Measurements from ENCODE around the gene MRPL2.

The MRPL2 gene

GRCh38 chr6:43105538-43106222, 46.4 kb upstream of the MRPL2 start:
- no peak for TF ChIP-seq ZNF292 (tag by site-specific recombination; IDR thresholded peaks at IDR 0.05; ENCODE audit: borderline replicate concordance, low read depth)
- peak; percentile 43; the same call in 1 of the 2 replicates for TF ChIP-seq ZNF600 (tag by site-specific recombination; IDR thresholded peaks at IDR 0.05)
- TF ChIP-seq ZNF558 (tag by site-specific recombination; IDR thresholded peaks at IDR 0.05), result no peak
- no peaks in the 10 kb centered on the region for H3K9me3 ChIP-seq (ENCODE audit: control insufficient read depth, insufficient read depth, low read depth, low read length)
- H3K27ac ChIP-seq (ENCODE audit: extremely low read depth, low read depth, low read length), result no peak overlapping the region
- POLR2A ChIA-PET, result no interaction called here
- peaks cover 11% of the 10 kb centered on the region for H3K4me1 ChIP-seq (ENCODE audit: control insufficient read depth, insufficient read depth, low read length)
- no peak overlapping the region for H3K4me3 ChIP-seq (ENCODE audit: low read depth, low read length)
- CTCF ChIA-PET, result interaction anchor here (0.6 kb wide), 2 partner anchors 83 to 110 kb away, joined by 3 read pairs; no protein-coding TSS in a partner anchor
- no peaks in the 10 kb centered on the region for H3K36me3 ChIP-seq (ENCODE audit: control insufficient read depth in 2 of 2, insufficient read depth in 1 of 2, low read length in 2 of 2)

DNA sequence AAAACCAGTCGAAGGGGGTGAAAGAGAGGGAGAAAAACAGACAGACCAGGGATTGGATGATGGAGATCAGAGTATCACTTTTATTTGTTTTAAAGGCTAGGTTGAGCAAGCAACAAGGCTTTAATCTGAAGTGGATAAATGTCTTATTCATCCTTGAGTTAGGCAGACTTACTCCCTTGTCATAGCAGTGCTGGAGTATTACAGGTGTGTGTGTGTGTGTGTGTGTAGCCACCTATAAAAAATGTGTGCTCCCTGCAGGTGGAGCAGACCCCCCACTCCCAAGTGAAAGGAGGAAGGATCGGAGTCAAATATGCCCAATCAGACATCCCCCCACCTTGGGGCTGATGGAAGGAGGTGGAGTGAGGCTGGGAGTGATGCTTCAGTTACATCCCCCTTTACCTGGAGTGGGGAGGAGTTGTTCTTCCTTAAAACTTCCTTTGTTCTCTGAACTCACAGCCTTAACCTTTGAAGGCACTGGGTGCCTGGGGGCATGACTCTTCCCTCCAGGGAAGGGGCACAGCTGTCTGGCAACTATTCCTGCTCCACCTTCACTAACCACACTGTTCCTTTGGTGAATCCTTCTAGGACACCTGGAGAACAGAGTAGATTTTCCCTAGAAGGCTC, 44.1 kb upstream of the MRPL2 start:
- H3K4me1 ChIP-seq (ENCODE audit: control insufficient read depth, insufficient read depth, low read length), result peaks cover 11% of the 10 kb centered on the region
- H3K27ac ChIP-seq (ENCODE audit: extremely low read depth, low read depth, low read length), result no peak overlapping the region
- no peak overlapping the region for H3K4me3 ChIP-seq (ENCODE audit: low read depth, low read length)
- H3K36me3 ChIP-seq (ENCODE audit: control insufficient read depth in 2 of 2, insufficient read depth in 1 of 2, low read length in 2 of 2), result no peaks in the 10 kb centered on the region
- no peaks in the 10 kb centered on the region for H3K9me3 ChIP-seq (ENCODE audit: control insufficient read depth, insufficient read depth, low read depth, low read length)
- ChIA-PET POLR2A (no interaction called here), CTCF (interaction anchor here (1.3 kb wide), 1 partner anchor 39 kb away, joined by 4 read pairs; no protein-coding TSS in a partner anchor)
- no peak for TF ChIP-seq ZNF621 (tag by site-specific recombination; IDR thresholded peaks at IDR 0.05)
- TF ChIP-seq ZSCAN4 (tag by site-specific recombination; IDR thresholded peaks at IDR 0.05), result peak; percentile 18; the same call in 1 of the 2 replicates
- TF ChIP-seq ZEB2 (tag by site-specific recombination; IDR thresholded peaks at IDR 0.05), result peak; percentile 26; the same call in 1 of the 2 replicates
- no peak for TF ChIP-seq ZNF76 (tag by site-specific recombination; IDR thresholded peaks at IDR 0.05; ENCODE audit: borderline replicate concordance, low read depth)

DNA sequence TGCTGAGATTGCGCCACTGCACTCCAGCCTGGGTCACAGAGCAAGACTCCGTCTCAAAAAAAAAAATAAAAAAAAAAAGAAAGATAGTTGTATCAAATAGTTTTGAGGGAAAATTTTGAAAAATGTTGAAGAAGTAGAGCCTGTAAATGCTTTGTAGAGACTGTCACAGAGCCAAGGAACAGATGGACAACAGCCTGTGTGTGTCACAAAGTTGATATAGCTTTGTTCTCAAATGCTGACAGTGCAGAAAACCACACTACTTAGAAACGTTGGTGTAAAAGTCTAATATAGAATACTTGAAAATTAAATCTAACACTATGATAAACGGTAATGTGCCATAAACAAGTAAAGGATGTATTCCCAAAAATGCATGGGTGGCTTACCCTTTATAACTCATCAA, 42.3 kb upstream of the MRPL2 start:
- Histone ChIP-seq H3K27ac (ENCODE audit: extremely low read depth, low read depth, low read length) (no peak overlapping the region), H3K9me3 (ENCODE audit: control insufficient read depth, insufficient read depth, low read depth, low read length) (no peaks in the 10 kb centered on the region), H3K4me3 (ENCODE audit: low read depth, low read length) (no peak overlapping the region), H3K36me3 (ENCODE audit: control insufficient read depth in 2 of 2, insufficient read depth in 1 of 2, low read length in 2 of 2) (no peaks in the 10 kb centered on the region), H3K4me1 (ENCODE audit: control insufficient read depth, insufficient read depth, low read length) (peaks cover 25% of the 10 kb centered on the region)
- ChIA-PET POLR2A (interaction anchor here (0.7 kb wide), 1 partner anchor 181 kb away, joined by 4 read pairs; no protein-coding TSS in a partner anchor), CTCF (interaction anchor here (1.6 kb wide), 1 partner anchor 24 kb away, joined by 3 read pairs; no protein-coding TSS in a partner anchor)
- TF ChIP-seq, protein P1, sequence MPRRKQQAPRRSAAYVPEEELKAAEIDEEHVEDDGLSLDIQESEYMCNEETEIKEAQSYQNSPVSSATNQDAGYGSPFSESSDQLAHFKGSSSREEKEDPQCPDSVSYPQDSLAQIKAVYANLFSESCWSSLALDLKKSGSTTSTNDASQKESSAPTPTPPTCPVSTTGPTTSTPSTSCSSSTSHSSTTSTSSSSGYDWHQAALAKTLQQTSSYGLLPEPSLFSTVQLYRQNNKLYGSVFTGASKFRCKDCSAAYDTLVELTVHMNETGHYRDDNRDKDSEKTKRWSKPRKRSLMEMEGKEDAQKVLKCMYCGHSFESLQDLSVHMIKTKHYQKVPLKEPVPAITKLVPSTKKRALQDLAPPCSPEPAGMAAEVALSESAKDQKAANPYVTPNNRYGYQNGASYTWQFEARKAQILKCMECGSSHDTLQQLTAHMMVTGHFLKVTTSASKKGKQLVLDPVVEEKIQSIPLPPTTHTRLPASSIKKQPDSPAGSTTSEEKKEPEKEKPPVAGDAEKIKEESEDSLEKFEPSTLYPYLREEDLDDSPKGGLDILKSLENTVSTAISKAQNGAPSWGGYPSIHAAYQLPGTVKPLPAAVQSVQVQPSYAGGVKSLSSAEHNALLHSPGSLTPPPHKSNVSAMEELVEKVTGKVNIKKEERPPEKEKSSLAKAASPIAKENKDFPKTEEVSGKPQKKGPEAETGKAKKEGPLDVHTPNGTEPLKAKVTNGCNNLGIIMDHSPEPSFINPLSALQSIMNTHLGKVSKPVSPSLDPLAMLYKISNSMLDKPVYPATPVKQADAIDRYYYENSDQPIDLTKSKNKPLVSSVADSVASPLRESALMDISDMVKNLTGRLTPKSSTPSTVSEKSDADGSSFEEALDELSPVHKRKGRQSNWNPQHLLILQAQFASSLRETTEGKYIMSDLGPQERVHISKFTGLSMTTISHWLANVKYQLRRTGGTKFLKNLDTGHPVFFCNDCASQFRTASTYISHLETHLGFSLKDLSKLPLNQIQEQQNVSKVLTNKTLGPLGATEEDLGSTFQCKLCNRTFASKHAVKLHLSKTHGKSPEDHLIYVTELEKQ (tag by site-specific recombination; IDR thresholded peaks at IDR 0.05; ENCODE audit: borderline replicate concordance), result no peak
- TF ChIP-seq ZNF23 (tag by site-specific recombination; IDR thresholded peaks at IDR 0.05; ENCODE audit: borderline replicate concordance), result no peak
- TF ChIP-seq ZBTB7A (tag by site-specific recombination; IDR thresholded peaks at IDR 0.05; ENCODE audit: low read depth), result no peak
- TF ChIP-seq, protein P2, sequence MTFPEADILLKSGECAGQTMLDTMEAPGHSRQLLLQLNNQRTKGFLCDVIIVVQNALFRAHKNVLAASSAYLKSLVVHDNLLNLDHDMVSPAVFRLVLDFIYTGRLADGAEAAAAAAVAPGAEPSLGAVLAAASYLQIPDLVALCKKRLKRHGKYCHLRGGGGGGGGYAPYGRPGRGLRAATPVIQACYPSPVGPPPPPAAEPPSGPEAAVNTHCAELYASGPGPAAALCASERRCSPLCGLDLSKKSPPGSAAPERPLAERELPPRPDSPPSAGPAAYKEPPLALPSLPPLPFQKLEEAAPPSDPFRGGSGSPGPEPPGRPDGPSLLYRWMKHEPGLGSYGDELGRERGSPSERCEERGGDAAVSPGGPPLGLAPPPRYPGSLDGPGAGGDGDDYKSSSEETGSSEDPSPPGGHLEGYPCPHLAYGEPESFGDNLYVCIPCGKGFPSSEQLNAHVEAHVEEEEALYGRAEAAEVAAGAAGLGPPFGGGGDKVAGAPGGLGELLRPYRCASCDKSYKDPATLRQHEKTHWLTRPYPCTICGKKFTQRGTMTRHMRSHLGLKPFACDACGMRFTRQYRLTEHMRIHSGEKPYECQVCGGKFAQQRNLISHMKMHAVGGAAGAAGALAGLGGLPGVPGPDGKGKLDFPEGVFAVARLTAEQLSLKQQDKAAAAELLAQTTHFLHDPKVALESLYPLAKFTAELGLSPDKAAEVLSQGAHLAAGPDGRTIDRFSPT (tag by site-specific recombination; IDR thresholded peaks at IDR 0.05), result no peak
- TF ChIP-seq ZFP69B (tag by site-specific recombination; IDR thresholded peaks at IDR 0.05), result no peak
- no peak for TF ChIP-seq ZNF280D (tag by site-specific recombination; IDR thresholded peaks at IDR 0.05)
- no peak for TF ChIP-seq ZNF596 (tag by site-specific recombination; IDR thresholded peaks at IDR 0.05)
- no peak for TF ChIP-seq ZNF19 (tag by site-specific recombination; IDR thresholded peaks at IDR 0.05; ENCODE audit: low read depth)
- TF ChIP-seq, protein P3, sequence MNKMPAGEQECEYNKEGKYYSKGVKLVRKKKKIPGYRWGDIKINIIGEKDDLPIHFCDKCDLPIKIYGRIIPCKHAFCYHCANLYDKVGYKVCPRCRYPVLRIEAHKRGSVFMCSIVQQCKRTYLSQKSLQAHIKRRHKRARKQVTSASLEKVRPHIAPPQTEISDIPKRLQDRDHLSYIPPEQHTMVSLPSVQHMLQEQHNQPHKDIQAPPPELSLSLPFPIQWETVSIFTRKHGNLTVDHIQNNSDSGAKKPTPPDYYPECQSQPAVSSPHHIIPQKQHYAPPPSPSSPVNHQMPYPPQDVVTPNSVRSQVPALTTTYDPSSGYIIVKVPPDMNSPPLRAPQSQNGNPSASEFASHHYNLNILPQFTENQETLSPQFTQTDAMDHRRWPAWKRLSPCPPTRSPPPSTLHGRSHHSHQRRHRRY (tag by site-specific recombination; IDR thresholded peaks at IDR 0.05), result no peak
- TF ChIP-seq ZNF501 (tag by site-specific recombination; IDR thresholded peaks at IDR 0.05), result no peak
- TF ChIP-seq ZNF830 (tag by site-specific recombination; IDR thresholded peaks at IDR 0.05; ENCODE audit: low read depth), result no peak

Measured in HEK293 (cell line).